ENCODE data around the gene ZNF787.

DNA sequence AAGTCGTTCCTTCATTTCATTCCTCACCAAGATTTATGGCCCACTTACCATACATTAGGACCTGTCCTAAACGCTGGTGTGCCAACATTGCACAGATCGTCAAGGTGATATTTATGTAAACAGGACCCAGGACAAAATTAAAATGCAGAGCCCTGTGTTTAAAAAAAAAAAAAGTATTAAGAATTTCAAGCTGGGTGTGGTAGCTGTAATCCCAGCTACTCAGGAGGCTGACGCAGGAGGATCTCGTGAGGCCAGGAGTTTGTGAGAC lies 13.5 kb upstream of the ZNF787 start:
- TF ChIP-seq, protein P1, sequence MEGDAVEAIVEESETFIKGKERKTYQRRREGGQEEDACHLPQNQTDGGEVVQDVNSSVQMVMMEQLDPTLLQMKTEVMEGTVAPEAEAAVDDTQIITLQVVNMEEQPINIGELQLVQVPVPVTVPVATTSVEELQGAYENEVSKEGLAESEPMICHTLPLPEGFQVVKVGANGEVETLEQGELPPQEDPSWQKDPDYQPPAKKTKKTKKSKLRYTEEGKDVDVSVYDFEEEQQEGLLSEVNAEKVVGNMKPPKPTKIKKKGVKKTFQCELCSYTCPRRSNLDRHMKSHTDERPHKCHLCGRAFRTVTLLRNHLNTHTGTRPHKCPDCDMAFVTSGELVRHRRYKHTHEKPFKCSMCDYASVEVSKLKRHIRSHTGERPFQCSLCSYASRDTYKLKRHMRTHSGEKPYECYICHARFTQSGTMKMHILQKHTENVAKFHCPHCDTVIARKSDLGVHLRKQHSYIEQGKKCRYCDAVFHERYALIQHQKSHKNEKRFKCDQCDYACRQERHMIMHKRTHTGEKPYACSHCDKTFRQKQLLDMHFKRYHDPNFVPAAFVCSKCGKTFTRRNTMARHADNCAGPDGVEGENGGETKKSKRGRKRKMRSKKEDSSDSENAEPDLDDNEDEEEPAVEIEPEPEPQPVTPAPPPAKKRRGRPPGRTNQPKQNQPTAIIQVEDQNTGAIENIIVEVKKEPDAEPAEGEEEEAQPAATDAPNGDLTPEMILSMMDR (IDR thresholded peaks at IDR 0.05; ENCODE audit: insufficient read depth, low read length, poor library complexity, severe bottlenecking) = no peak
- no peak for TF ChIP-seq EZH2phosphoT487 (conservative IDR thresholded peaks at IDR 0.05; ENCODE audit: low read length)
